ENCODE results near the gene NXT2.
"Not testable (repeated sequence)": the region's sequence is repeated elsewhere in the genome, so short reads cannot be mapped to it uniquely, and the experiment has no call there.

NXT2 gene

GRCh38 chrX:109519001-109519400 lies 17.6 kb upstream of the NXT2 start:
- TF ChIP-seq ZFX (IDR thresholded peaks at IDR 0.05) (no peak), CTCF (conservative IDR thresholded peaks at IDR 0.05) (no peak)
- H3K27ac ChIP-seq: no peak overlapping the region

- TF ChIP-seq CTCF (conservative IDR thresholded peaks at IDR 0.05): no peak
- no peak overlapping the region for H3K27ac ChIP-seq
Measured at GRCh38 chrX:109533005-109533404, 3.6 kb upstream of the NXT2 start.

- no peak for TF ChIP-seq CTCF (conservative IDR thresholded peaks at IDR 0.05)
- TF ChIP-seq ZFX (IDR thresholded peaks at IDR 0.05): no peak
- H3K27ac ChIP-seq: no peak overlapping the region
Measured at GRCh38 chrX:109533631-109534030, 3.0 kb upstream of the NXT2 start.

GRCh38 chrX:109534933-109535332 lies 1.7 kb upstream of the NXT2 start:
- H3K27ac ChIP-seq: no peak overlapping the region
- TF ChIP-seq ZFX (IDR thresholded peaks at IDR 0.05): no peak
- TF ChIP-seq CTCF (conservative IDR thresholded peaks at IDR 0.05): no peak

- TF ChIP-seq ZFX (IDR thresholded peaks at IDR 0.05) (no peak), CTCF (conservative IDR thresholded peaks at IDR 0.05) (no peak)
- no peak overlapping the region for H3K27ac ChIP-seq
Measured at GRCh38 chrX:109535578-109535977, 1.1 kb upstream of the NXT2 start.

- peak overlapping the region; percentile 81 for H3K27ac ChIP-seq
- no peak for TF ChIP-seq ZFX (IDR thresholded peaks at IDR 0.05)
- TF ChIP-seq CTCF (conservative IDR thresholded peaks at IDR 0.05): no peak
Measured at GRCh38 chrX:109537324-109537665, 651 bp downstream of the NXT2 start.

- not testable (repeated sequence) for H3K27ac ChIP-seq
Measured at GRCh38 chrX:109539007-109539406, 2.4 kb downstream of the NXT2 start.

- H3K27ac ChIP-seq: no peak overlapping the region
- no peak for TF ChIP-seq CTCF (conservative IDR thresholded peaks at IDR 0.05)
- no peak for TF ChIP-seq ZFX (IDR thresholded peaks at IDR 0.05)
Measured at GRCh38 chrX:109553862-109554261, 17.2 kb downstream of the NXT2 start.

GRCh38 chrX:109576083-109576482 lies 39.4 kb downstream of the NXT2 start:
- H3K27ac ChIP-seq: not testable (repeated sequence)

Data from C4-2B (cell line).